AG08395 (cell line): ENCODE results near the gene KRTAP10-3.

Experiments
- DNase-seq: peaks from one replicate; pipeline ENCODE4 v3.0.0; 2012; ENCODE audit warnings: mixed read lengths, low spot score

Gene KRTAP10-3

GRCh38 chr21:44528634-44528995 lies 30.0 kb downstream of the KRTAP10-3 start:
- DNase-seq: no peak

DNA sequence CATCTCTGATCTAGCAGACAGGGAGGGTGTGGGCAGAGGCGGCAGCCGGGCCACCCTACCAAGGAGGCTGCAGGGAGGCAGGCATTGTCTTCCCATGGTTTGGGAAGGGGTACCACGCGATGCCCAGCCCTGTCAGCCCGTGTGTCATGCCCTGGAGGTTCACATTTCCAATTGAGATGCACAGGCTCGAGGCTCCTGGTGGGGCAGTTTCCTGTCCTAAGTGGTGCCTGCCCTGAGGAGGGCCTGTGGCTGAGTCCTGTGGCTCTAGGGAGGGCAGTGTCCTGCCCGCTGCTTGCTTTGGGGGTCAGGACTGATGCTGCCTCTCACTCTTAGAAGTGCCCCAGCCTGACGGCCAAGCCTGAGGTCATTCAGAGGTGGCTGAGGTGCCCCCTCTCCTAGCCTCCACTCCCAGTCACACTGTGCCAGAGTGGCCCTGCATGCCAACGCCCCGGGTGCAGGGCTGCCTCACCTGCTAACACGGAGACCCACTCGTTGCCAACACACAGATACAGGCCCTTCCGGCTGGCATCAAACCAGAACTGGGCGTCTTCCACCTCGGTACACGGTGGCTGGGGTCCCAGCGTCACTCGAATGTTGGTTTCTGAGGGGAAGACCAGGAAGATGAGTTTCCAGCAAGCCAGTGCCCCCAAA lies 30.5 kb downstream of the KRTAP10-3 start:
- DNase-seq: no peak

- no peak for DNase-seq
Measured at GRCh38 chr21:44527156-44527982, 31.2 kb downstream of the KRTAP10-3 start.

- no peak for DNase-seq
Measured at GRCh38 chr21:44526096-44526997, 32.2 kb downstream of the KRTAP10-3 start.

DNA sequence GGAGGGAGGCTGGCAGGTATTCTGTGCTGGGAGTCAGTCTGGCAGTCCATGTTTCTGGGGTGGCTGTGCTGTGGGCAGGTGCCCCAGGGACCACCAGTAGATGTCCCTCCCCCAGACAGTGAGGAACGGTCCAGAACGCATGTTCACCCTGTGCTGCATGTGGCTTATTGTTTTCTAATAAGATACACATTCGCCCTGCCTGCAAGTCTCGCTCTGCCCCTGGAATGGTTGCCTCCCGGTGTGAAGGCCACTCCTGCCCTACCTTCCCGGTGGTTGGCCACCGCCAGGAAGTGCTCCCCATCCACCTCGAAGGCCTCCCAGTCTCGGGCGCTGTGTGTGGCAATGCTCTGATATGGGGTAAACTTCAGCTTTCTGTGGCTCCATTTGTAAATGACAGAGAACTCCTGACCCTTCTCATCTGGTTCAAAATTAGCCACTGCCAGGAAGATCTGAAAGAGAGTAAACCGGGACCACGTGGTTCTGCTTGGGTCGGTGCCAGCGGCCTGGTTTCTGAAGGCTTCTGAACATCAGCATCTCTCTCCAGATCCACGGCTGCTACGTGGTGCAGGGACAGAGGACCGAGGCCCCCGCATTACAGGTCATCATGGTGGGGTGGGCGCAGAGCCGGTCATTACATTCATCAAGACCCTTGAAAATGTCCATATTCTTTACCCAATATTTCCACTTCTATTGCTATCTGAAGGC lies 33.1 kb downstream of the KRTAP10-3 start:
- no peak for DNase-seq

DNA sequence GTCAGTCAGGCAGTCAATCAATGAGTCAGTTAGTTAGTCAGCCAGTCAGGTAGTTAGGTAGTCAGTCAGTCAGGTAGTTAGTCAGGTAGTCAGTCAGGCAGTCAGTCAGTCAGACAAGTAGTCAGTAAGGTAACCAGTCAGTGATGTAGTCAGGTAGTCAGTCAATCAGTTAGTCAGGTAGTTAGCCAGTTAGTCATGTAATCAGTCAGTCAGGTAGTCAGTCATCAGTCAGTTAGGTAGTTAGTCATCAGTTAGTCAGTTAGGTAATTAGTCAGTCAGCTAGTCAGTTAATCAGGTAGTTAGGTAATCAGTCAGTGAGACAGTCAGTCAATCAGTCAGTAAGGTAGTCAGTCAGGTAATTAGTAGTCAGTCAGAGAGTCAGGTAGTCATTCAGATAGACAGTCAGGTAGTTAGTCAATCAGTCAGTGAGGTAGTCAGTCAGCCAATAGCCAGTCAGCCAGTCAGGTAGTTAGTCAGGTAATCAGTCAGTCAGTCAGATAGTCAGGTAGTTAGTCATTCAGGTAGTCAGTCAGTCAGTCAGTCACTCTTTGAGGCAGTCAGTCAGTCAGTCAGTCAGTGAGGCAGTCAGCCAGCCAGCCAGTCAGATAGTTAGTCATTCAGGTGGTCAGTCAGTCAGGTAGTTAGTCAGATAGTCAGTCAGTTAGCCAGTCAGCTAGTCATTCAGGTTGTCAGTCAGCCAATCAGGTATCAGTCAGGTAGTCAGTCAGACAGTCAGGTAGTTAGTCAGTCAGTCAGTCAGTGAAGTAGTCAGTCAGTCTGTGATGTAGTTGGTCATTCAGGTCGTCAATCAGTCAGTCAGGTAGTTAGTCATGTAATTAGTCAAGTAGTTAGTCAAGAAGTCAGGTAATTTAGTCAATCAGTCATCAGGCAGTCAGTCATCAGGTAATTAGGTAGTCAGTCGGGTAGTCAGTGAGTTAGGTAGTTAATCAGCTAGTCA lies 33.9 kb downstream of the KRTAP10-3 start:
- no peak for DNase-seq

- DNase-seq: no peak
Measured at GRCh38 chr21:44523567-44524413, 34.8 kb downstream of the KRTAP10-3 start.

DNA sequence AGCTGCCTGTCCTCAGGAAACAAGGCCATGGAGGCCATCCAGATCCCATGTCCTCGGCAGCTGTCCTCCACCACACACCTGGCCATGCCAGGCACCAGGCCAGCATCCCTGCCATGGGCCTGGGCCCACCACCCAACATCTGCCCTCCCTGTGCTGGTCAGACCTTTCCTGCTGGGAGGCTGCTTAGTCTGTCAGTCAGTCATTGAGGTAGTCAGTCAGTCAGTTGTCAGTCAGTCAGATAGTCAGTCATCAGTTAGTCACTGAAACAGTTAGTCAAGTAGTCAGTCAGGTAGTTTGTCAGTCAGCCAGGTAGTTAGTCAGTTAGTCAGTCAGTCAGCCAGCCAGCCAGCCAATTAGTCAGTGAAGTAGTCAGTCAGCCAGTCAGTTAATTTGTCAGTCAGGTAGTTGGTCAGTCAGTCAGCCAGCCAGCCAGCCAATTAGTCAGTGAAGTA lies 35.8 kb downstream of the KRTAP10-3 start:
- DNase-seq: no peak

- DNase-seq: no peak
Measured at GRCh38 chr21:44521928-44522752, 36.5 kb downstream of the KRTAP10-3 start.

DNA sequence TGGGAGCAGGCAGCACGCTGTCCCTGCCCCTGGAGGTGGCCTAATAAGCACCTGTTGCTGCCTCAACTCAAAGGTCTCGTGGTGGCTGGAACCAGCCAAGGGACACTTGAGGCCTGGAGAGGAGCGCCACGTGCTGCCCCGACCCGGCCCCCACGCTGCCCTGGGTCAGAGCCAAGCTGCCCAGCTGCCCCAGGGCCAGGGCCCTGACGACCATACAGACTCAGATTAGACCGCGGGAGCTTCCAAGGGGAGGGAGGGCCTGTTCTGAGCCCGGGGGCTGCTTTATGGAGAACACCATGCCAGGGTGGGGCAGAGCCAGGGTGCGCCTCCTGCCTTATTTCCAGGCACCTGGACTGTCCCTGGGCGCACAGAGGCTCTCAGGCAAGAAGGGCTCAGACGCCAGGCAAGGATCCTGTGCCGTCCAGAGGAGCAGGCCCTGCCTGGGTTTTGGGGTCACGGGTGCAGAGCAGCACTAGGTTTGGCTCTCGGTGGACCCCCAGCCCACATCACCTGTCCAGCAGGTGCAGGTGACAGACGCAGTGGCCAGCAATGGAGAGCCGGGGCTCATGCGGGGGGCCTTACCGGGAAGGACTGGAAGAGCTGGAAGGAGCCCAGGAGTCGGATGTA lies 37.2 kb downstream of the KRTAP10-3 start:
- DNase-seq: no peak

- DNase-seq: no peak
Measured at GRCh38 chr21:44520326-44521300, 38.0 kb downstream of the KRTAP10-3 start.

DNA sequence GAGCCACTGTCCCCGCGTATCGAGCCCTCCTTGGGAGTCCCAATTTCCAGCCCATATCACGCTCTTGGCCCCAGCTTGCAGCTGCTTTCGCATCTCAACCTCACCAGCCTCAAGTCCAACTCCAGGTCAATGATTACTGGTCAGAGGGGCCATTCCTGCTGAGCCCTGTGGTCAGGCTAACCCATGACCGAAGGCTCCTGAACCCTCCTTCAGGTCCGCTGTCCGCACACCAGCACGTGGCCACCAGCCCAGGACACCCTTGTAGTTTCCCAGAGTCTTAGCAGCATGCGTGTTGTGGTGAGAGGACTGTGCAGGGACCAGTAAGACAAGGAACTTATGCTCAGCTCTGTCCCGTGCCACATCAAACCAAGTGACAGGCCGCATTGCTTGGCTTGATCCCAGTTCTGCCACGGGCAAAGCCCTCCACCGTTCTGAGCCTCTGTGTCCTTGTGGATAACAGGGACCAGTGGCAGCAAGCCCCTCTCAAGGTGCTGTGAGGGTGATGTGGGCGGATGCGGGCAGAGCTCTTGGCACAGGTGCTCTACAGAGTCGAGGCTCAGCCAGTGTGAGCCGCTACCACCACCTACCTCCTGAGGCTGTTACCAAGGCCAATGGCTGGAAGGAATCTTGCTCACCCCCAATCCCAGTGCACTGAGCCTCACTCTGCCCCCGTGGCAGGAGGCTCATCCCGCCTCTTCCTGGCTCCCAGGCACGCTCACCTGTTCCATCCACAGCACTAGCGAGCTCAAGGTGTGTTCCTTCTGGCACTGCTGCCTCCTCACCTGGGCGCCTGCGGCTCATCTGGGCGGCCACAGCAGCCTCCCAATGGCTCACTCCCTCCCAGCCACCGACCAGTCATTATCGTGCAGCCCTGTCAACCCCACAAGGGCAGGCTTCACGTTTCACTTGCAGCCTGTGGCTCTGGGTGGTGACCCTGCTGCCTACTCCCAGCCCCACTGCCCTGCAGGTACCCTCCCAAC lies 39.0 kb downstream of the KRTAP10-3 start:
- no peak for DNase-seq

GRCh38 chr21:44518686-44519085 lies 39.9 kb downstream of the KRTAP10-3 start:
- DNase-seq: no peak

DNA sequence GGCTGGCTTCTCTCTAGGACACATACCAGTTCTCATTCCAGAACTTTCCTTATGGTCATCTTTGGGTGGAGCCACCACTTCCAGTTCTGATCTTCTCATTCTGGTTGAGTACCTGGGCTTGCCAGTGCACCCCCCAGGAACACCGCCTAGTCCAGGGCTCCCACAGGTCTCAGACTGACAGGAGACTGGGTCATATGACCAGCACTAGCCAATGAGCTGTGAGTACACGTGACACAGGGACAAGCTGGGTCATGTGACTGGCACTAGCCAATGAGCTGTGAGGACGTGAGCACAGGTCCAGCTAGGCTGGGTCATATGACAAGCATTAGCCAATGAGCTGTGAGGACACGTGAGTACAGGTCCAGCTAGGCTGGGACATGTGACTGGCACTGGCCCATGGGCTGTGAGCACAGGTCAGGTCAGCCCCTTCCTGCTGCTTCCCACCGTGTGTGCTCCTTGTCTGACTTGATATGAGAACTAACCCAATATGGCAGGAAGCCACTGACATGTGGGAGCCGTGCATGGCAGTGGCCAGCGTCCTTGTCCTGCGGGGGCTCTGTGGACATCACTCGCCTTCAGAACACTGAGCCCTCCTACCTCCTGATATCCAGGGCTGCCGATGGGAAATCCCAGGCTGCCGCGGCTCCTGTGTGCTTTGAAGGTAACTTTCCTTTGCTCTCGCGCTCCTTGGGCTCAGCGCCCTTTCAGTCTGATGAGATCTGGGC lies 41.3 kb downstream of the KRTAP10-3 start:
- DNase-seq: no peak

GRCh38 chr21:44516828-44517174 lies 41.8 kb downstream of the KRTAP10-3 start:
- no peak for DNase-seq
